GM04504 (cell line): Measurements from ENCODE around the gene CDKAL1.
"Not testable (repeated sequence)": the region's sequence is repeated elsewhere in the genome, so short reads cannot be mapped to it uniquely, and the experiment has no call there.

Experiments used
- DNase-seq: peaks from one replicate; pipeline ENCODE4 v3.0.0-alpha.2; 2012; ENCODE audit warnings: low read depth

The CDKAL1 gene

GRCh38 chr6:20554326-20554725 lies 20.1 kb downstream of the CDKAL1 start:
- DNase-seq: no peak

DNA sequence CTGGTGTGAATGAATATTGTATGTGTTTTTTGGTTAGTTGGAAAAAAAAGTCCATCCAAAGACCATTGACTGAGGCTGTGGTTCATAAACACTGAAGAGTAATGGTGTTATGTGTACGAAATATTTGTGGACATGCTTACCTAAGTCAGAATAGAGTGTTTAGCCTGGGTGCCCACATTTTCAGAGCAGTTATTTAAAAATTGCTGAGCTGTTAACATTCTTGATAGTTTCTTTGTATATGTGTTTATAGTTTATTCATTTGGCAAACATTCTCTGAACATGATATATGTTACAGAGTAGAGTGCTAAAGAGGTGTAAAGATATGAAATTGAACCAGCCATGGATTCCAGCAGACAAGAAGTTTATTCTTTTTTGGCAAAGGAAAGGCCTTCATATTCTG lies 20.6 kb downstream of the CDKAL1 start:
- DNase-seq: no peak

DNA sequence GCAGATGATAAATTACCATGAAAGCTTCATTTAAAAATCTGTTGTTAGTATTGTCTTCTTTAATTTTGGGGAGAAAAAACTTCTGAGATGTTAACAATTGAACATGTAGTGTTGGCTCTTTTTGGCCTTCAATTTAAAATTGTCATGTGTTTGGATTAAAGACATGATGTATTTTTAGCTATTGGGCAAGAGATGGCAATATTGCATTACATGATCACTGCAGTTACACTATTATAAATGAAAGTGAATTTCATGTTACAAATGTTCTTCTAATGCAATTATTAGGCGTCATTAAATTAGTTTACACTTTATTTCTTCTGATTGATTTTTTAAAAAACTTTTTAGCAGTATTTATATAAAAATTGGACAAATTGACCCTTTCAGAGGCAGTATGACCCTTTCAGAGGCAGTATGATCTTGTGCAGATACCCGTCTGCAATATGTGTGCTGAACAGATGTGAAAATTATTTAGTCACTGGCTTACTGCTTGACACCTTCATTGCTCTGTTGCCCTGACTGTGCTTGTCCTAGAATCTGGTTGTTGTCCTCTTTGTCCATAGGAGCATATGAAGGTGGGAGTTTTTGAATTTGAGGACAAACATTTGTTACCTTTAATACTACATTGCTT lies 25.8 kb downstream of the CDKAL1 start:
- DNase-seq: no peak

GRCh38 chr6:20563377-20563776 lies 29.1 kb downstream of the CDKAL1 start:
- DNase-seq: no peak

- DNase-seq: no peak
Measured at GRCh38 chr6:20564269-20564668, 30.0 kb downstream of the CDKAL1 start.

DNA sequence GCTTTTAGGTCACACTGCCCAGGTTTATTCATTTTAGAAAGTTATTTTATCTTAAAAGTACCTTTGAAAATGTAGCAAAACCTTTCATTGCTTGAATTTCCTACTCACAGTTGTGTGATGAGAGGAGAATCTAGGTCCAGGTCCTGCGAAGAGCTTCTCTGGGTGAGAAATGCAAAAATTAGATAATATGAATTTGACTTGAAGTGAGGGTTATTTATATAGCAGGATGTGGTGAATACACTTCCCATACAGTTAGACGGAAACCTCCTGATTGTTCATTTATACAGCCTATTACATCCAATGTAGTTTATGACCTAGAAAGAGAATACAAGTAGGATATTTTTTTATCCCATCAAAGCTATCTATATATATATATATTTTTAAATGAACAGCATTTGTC lies 30.5 kb downstream of the CDKAL1 start:
- DNase-seq: no peak

- DNase-seq: no peak
Measured at GRCh38 chr6:20565342-20565741, 31.1 kb downstream of the CDKAL1 start.

DNA sequence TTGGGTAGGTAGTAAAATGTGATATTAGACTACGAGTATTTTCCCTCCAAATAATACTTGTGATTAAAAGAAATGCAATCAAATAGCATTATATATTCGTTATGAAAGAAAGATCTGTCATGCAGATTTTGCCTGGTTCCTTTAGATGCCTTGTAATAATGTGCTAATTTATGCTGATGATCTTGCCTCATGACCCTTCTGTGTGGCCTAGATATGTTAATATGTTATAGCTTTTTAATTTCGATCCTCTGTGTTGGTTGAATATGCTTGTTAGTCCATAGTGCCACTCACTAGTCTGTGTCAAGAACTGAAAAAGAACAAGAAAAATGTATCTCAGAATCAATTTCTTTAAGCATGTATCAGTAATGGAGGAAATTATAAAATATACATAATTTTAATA lies 31.9 kb downstream of the CDKAL1 start:
- DNase-seq: no peak

- DNase-seq: no peak
Measured at GRCh38 chr6:20569000-20569610, 34.8 kb downstream of the CDKAL1 start.

- no peak for DNase-seq
Measured at GRCh38 chr6:20571261-20571660, 37.0 kb downstream of the CDKAL1 start.

GRCh38 chr6:20572288-20572687 lies 38.0 kb downstream of the CDKAL1 start:
- DNase-seq: no peak

GRCh38 chr6:20572940-20573339 lies 38.7 kb downstream of the CDKAL1 start:
- DNase-seq: peak; percentile 33

GRCh38 chr6:20574355-20574754 lies 40.1 kb downstream of the CDKAL1 start:
- DNase-seq: no peak

GRCh38 chr6:20575125-20575524 lies 40.9 kb downstream of the CDKAL1 start:
- DNase-seq: no peak

GRCh38 chr6:20575704-20576451 lies 41.6 kb downstream of the CDKAL1 start:
- no peak for DNase-seq

- DNase-seq: no peak
Measured at GRCh38 chr6:20577173-20577688, 43.0 kb downstream of the CDKAL1 start.

- no peak for DNase-seq
Measured at GRCh38 chr6:20581070-20581469, 46.8 kb downstream of the CDKAL1 start.

GRCh38 chr6:20582586-20583443 lies 48.6 kb downstream of the CDKAL1 start:
- DNase-seq: no peak

DNA sequence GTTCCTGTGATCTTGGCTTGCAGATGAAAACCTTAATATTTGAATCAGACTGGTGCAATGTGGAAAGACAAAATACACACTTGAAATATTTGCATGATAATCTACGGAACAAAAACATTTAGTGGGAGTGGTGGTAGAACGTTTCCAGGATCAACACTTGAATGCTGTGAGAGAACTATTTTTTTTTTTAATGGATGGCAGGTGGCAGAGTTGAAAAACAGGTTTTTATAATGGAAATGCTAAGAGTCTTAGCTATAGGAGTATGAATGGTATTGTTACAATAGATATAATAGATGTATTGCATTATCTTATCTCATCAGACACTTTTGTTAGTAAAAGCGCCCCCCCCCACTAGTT lies 49.2 kb downstream of the CDKAL1 start:
- DNase-seq: no peak

GRCh38 chr6:20584100-20584731 lies 50.0 kb downstream of the CDKAL1 start:
- DNase-seq: no peak

GRCh38 chr6:20589266-20589665 lies 55.0 kb downstream of the CDKAL1 start:
- peak; percentile 3 for DNase-seq

- not testable (repeated sequence) for DNase-seq
Measured at GRCh38 chr6:20590476-20590875, 56.2 kb downstream of the CDKAL1 start.
